HG02571 (cell line): ENCODE data around the gene TNNI3.

Source experiments
- ATAC-seq: cut with Tn5 transposase; IDR thresholded peaks from one replicate; pipeline ENCODE4 v1.9.1; 2021; ENCODE audit warnings: mild to moderate bottlenecking, moderate library complexity; ENCODE audit not compliant: unreplicated experiment

Gene TNNI3

GRCh38 chr19:55147545-55148251 lies 9.8 kb downstream of the TNNI3 start:
- no peak for ATAC-seq

DNA sequence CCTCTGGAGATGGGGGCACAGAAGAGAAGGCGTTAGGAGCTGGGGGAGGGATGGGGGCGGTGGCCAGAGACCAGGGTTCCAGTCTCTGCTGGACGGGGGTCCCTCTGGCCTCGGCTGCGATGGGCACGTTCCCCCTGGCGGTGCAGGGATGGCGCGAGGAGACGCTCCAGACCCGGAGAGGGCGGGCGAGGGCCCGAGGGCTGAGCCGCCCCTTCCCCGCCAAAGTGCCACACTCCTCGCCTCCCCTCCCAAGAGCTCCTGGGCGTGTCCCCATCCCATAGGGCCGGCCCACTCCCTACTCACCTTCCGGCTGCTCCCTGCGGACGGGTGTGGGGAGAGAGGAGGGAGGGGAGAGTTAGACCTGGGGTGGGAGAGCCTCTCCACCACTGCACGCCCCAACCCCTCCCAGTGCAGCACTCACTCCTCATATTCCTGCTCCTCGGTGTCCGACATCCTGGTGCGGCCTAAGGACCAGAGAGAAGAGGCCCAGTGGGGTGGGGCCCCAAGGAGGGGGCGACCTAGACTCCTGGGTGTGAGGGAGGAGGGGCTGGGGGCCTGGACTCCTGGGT lies 10.7 kb downstream of the TNNI3 start:
- ATAC-seq, result no peak

- ATAC-seq, result no peak
Observed at GRCh38 chr19:55146078-55146704, 11.3 kb downstream of the TNNI3 start.

DNA sequence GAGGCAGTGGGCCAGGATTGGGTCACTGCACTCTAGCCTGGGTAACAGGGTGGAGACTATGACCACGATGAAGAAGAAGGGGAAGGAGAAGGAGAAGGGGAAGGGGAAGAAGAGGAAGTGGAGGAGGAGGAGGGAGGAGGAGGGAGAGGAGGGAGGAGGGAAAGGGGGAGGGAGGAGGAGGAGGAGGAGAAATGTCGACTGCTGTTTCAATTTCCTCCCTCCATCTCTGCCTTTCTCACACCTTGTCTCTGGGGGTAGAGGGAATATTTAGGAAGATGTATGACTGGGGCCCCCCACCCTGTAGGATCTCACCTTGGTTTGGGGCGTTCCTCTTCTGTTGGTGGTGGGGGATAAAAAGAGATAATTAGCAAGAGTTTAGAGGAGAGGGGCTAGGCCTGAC lies 12.3 kb downstream of the TNNI3 start:
- ATAC-seq, result no peak

DNA sequence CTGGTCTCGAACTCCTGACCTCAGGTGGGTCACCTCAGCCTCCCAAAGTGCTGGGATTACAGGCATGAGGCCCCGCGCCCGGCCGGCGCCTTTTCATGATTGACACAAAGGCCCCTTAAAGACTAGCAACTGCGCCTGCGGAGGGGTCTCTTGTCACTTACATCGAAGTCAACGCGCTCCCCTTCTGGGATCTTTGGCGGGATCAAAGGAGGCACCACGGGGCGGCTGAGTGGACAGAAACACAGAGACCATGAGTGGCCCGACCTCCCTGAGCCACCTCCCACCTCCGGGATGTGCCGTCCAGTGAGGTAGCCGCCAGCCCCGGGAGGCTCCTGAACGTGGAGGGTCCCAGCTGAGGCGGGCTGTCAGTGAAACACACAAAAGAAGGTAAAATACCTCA lies 15.8 kb downstream of the TNNI3 start:
- no peak for ATAC-seq

- no peak for ATAC-seq
Observed at GRCh38 chr19:55137915-55138314, 19.6 kb downstream of the TNNI3 start.

GRCh38 chr19:55136399-55137102 lies 21.0 kb downstream of the TNNI3 start:
- no peak for ATAC-seq

DNA sequence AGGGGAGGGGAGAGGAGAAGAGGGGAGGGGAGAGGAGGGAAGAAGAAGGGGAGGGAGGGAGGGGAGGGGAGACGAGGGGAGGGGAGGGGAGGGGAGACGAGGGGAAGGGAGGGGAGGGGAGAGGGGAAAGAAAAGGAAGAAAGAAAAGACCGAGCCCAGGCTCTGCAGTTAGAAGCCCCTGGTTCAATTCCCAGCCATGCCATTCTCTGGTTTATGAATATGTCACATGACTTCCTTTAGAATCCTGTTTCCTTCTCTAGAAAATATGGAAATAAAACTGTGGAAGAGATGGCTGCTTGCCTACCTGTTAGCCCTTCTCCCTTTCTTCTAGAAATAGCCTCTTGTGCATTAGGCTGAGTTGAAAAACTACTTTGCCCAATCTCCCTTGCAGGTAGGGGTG lies 22.8 kb downstream of the TNNI3 start:
- no peak for ATAC-seq

- ATAC-seq, result no peak
Observed at GRCh38 chr19:55133639-55134444, 23.7 kb downstream of the TNNI3 start.

- no peak for ATAC-seq
Observed at GRCh38 chr19:55132453-55133129, 24.9 kb downstream of the TNNI3 start.

GRCh38 chr19:55131421-55131820 lies 26.1 kb downstream of the TNNI3 start:
- ATAC-seq, result no peak

DNA sequence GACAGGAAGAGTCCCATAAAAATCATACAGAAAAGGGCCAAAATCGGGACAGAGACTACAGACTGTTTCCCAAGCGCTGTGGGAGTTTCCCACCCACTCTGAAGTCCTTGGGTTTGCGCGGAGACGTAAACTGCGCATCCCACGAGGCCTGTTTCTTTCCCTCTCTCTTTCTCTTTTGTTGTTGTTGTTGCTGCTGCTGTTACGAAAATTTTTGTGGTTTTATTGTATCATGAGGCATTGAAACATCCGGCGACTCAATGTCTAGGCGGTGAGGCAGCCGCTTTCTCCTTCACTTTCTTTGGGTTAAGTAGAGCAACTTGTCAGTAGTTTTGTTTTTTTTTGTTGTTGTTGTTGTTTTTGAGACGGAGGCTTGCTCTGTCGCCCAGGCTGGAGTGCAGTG lies 38.5 kb downstream of the TNNI3 start:
- ATAC-seq, result no peak

DNA sequence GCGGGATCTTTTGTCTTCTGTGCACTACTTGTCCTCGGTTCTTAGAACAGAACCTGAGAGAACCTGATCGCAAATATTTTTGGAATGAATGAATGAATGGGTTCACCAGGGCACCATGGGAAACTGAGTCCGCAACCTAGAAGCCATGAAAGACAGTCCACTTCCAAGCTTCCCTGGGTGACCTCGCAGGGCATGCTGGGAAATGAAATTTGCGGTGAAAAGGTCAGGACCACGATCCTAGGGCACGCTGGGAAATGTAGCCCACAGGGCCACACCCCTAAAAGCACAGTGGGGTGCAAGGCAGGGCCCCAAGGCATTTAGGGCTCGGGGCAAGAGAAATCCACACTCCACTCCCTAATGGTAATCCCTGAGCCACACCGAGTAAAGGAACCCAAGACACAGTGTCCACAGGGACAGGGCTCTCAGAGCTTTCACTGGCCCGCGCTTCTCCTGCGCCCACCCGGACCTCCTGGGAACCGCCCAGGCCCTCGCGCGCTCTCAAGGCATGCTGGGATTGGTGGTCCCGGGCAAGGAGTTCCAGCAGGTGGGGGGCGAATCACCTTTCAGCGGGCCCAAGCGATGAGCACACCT lies 39.0 kb downstream of the TNNI3 start:
- ATAC-seq, result no peak

GRCh38 chr19:55117663-55118391 lies 39.7 kb downstream of the TNNI3 start:
- peak; percentile 80 for ATAC-seq

- peak; percentile 5 for ATAC-seq
Observed at GRCh38 chr19:55116859-55117662, 40.5 kb downstream of the TNNI3 start, which contains the start of gene PPP1R12C. Gene PPP1R12C, minus strand, starts transcription at chr19:55117637. Its CDS starts 94 bp downstream, at chr19:55117543.

DNA sequence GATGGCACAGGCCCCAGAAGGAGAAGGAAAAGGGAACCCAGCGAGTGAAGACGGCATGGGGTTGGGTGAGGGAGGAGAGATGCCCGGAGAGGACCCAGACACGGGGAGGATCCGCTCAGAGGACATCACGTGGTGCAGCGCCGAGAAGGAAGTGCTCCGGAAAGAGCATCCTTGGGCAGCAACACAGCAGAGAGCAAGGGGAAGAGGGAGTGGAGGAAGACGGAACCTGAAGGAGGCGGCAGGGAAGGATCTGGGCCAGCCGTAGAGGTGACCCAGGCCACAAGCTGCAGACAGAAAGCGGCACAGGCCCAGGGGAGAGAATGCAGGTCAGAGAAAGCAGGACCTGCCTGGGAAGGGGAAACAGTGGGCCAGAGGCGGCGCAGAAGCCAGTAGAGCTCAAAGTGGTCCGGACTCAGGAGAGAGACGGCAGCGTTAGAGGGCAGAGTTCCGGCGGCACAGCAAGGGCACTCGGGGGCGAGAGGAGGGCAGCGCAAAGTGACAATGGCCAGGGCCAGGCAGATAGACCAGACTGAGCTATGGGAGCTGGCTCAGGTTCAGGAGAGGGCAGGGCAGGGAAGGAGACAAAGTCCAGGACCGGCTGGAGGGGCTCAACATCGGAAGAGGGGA lies 41.2 kb downstream of the TNNI3 start:
- no peak for ATAC-seq

- no peak for ATAC-seq
Observed at GRCh38 chr19:55115446-55116065, 42.0 kb downstream of the TNNI3 start.
